Transverse colon (tissue), 4 donors: ENCODE measurements around the gene KNCN. TPM values are rescaled to one million over a fixed set of nuclear protein-coding genes. Genes with fewer than 3 reads are reported as not detected.

Experiments used
- DNase-seq: peaks from one replicate; pipeline ENCODE4 v3.0.0-alpha.2; 2019
- H3K27ac ChIP-seq, 4 donors: fragments of 200-600 bp; sonication (generic); 2 replicates each; pipeline ENCODE4 v1.5.1; 2016 to 2018; ENCODE audit warnings: inconsistent platforms in 4 of 4
- H3K27me3 ChIP-seq: fragments of 200-600 bp; sonication (generic); 2 replicates; pipeline ENCODE4 v1.5.1; 2017; ENCODE audit warnings: inconsistent platforms
- H3K36me3 ChIP-seq, 4 donors: fragments of 200-600 bp; sonication (generic); 2 replicates each; pipeline ENCODE4 v1.5.1; 2017 to 2019; ENCODE audit warnings: inconsistent platforms in 4 of 4
- H3K4me1 ChIP-seq, 4 donors: fragments of 200-600 bp; sonication (generic); 2 replicates each; pipeline ENCODE4 v1.5.1; 2017 to 2020; ENCODE audit warnings: inconsistent platforms in 4 of 4
- H3K4me3 ChIP-seq, 4 donors: fragments of 200-600 bp; sonication (generic); 1 replicate in 1 of 4; 2 replicates in 3 of 4; pipeline versions ENCODE4 v1.5.1 to v1.6.1; 2017 to 2019; ENCODE audit warnings: inconsistent platforms in 4 of 4
- H3K9me3 ChIP-seq, 2 donors: fragments of 200-600 bp; sonication (generic); 2 replicates each; pipeline ENCODE4 v1.5.1; 2017 to 2019; ENCODE audit warnings: inconsistent platforms in 2 of 2
- EP300 ChIP-seq: sonication (generic); formaldehyde crosslinking; IDR thresholded peaks from one replicate; pipeline ENCODE4 v1.6.1; 2017; ENCODE audit warnings: antibody characterized with exemption, low read depth
- POLR2A ChIP-seq: fragments of 450-650 bp; IDR thresholded peaks from one replicate; pipeline ENCODE4 v1.6.1; 2016; ENCODE audit warnings: antibody characterized with exemption, mild to moderate bottlenecking, moderate library complexity
- POLR2AphosphoS5 ChIP-seq, 3 donors: sonication (generic); formaldehyde crosslinking; IDR thresholded peaks; one replicate each; pipeline ENCODE4 v1.6.1; 2016; ENCODE audit warnings: antibody characterized with exemption in 3 of 3
- WGBS, 2 donors: methylation state at CpG; one replicate each; pipeline ENCODE4 v1.1.5; 2018; ENCODE audit warnings: low coverage in 1 of 2; 5-methylcytosine and 5-hydroxymethylcytosine counted together
- in situ Hi-C, 4 donors: fragments of 200-750 bp; cut with MboI; loops; one replicate each; pipeline versions ENCODE4 v1.15.0 to v1.15.1; 2017; ENCODE audit warnings: low sequenced_read_pairs in 3 of 4, low pct_ligation_motif_present in 1 of 4, low pct_unique_long_range_greater_than_20kb in 1 of 4
- intact Hi-C: fragments of 100-400 bp; cut with DNase I; formaldehyde crosslinking; loops from one replicate; pipeline ENCODE4 v1.15.1; 2023; ENCODE audit warnings: low total_unique reads
- total RNA-seq, 4 donors: library from RNA; depleted of rRNA; stranded (reverse); fragments of >200 nt; gene quantifications; one replicate each; pipeline ENCODE4 v1.1.0, GENCODE V29; 2016
- TF ChIP-seq, protein P1 (sequence below), 5 experiments: fragments of 200-600 bp in 3 of 5; fragments of 450-650 bp in 2 of 5; sonication (generic) in 3 of 5; IDR thresholded peaks; 1 replicate in 2 of 5; 2 replicates in 3 of 5; pipeline ENCODE4 v1.5.1; 2016 to 2017; ENCODE audit warnings: antibody characterized with exemption in 5 of 5, inconsistent platforms in 3 of 5, mild to moderate bottlenecking in 2 of 5, moderate library complexity in 1 of 5

Gene KNCN
- total RNA-seq, 4 donors from 2014 or later: not detected

DNA sequence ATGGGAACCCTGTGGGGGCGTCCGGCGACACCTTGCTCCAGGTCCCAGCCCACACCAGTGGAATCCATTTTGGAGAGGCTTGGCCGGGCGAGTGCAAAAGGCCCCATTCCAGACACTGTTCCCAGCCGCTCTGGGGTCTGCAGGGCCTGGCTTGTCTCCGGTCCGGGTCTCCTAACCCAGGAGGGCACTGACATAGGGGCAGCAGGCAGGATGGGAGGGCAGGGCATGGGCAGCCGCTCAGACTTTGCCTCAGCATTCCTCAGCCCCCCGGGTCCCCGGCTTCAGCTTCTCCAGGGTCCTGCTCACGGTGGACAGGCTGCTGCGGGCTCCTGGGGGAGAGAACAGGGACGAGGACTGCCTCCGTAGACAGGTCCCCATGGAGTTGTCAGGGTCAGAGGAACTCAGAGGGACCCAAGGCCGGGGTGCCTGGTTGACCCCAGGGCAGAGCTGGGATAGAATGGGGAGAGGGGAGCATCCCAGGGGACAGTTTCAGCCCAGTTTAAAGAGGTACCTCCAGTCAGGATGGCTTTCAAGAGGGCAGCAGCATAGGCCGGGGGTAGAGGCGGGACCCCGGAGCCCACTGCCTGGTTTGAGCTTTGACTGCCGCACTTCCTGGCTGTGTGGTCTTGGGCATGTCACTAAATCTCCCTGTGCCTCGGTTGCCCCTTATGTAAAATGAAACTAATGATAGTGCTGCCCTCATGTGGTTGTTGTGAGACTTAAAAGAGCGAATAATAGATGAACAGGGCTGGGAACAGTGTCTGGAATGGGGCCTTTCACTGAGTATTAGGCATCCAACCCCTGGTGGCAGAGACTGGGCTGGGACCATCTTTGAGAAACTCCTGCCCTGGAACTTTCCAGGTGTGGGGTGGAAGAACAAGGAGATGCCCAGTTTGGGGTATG, 3.7 kb downstream of the KNCN start:
- Histone ChIP-seq H3K27ac (no peak overlapping the region), H3K4me3 (no peak overlapping the region), H3K9me3 (no peaks in the 10 kb centered on the region), H3K4me1 (peaks cover 0 to 14% (median 5%) of the 10 kb centered on the region in 4 donors), H3K36me3 (no peaks in the 10 kb centered on the region), H3K27me3 (peaks cover 63% of the 10 kb centered on the region)
- TF ChIP-seq EP300 (no peak), POLR2A (no peak), POLR2AphosphoS5 (IDR thresholded peaks at IDR 0.05) (no peak)
- TF ChIP-seq, protein P1, sequence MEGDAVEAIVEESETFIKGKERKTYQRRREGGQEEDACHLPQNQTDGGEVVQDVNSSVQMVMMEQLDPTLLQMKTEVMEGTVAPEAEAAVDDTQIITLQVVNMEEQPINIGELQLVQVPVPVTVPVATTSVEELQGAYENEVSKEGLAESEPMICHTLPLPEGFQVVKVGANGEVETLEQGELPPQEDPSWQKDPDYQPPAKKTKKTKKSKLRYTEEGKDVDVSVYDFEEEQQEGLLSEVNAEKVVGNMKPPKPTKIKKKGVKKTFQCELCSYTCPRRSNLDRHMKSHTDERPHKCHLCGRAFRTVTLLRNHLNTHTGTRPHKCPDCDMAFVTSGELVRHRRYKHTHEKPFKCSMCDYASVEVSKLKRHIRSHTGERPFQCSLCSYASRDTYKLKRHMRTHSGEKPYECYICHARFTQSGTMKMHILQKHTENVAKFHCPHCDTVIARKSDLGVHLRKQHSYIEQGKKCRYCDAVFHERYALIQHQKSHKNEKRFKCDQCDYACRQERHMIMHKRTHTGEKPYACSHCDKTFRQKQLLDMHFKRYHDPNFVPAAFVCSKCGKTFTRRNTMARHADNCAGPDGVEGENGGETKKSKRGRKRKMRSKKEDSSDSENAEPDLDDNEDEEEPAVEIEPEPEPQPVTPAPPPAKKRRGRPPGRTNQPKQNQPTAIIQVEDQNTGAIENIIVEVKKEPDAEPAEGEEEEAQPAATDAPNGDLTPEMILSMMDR (IDR thresholded peaks at IDR 0.05): peak; percentile 31 to 44 (median 36)
- intact Hi-C loops: no loop called here
- WGBS, 2 donors: 20 to 73% methylated on average over 1 to 21 of the region's 22 CpGs
- in situ Hi-C loops: no loop called here
- no peak for DNase-seq

GRCh38 chr1:46546210-46546609, 5.2 kb downstream of the KNCN start:
- in situ Hi-C loops (no loop called here), intact Hi-C loops (no loop called here)
- WGBS, 2 donors: 60% methylated on average over 5 of the region's 5 CpGs; no CpG with 5 or more reads in 1 of the 2 donors
- no peaks in the 10 kb centered on the region for H3K9me3 ChIP-seq
- H3K27ac ChIP-seq: no peak overlapping the region
- H3K4me1 ChIP-seq: peaks cover 0 to 14% (median 5%) of the 10 kb centered on the region in 4 donors
- DNase-seq: no peak
- TF ChIP-seq EP300 (no peak), POLR2AphosphoS5 (IDR thresholded peaks at IDR 0.05) (no peak), POLR2A (no peak)
- TF ChIP-seq, protein P1 (IDR thresholded peaks at IDR 0.05): no peak
- H3K27me3 ChIP-seq: peaks cover 65% of the 10 kb centered on the region
- no peak overlapping the region for H3K4me3 ChIP-seq
- H3K36me3 ChIP-seq: no peaks in the 10 kb centered on the region

DNA sequence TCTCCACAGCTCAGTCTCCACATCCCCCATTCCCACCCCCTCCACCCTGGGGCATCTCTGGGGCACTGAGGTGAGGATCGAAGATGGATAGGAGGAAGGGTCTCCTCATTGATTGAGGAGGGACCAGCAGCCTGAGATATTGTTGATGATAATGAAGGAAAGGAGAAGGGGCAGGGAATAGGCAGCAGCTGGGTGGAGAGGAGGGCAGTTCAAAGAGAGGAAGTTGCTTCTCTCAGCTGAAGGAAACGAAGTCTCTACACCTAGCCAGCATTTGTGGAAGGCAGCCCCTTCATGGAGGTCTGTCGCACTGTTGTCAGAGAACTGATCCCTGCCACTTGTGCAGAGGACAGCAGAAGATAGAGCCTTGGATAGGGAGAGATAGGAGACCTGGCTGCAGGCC, 5.7 kb downstream of the KNCN start:
- TF ChIP-seq, protein P1 (IDR thresholded peaks at IDR 0.05): no peak
- no peak for TF ChIP-seq EP300
- no peak for TF ChIP-seq POLR2AphosphoS5 (IDR thresholded peaks at IDR 0.05)
- TF ChIP-seq POLR2A: no peak
- H3K27ac ChIP-seq: no peak overlapping the region
- no peak for DNase-seq
- in situ Hi-C loops: no loop called here
- no peak overlapping the region for H3K4me3 ChIP-seq
- 38 to 64% methylated on average over 2 to 3 of the region's 3 CpGs for WGBS, 2 donors
- H3K4me1 ChIP-seq: peaks cover 0 to 14% (median 5%) of the 10 kb centered on the region in 4 donors
- peaks cover 61% of the 10 kb centered on the region for H3K27me3 ChIP-seq
- no peaks in the 10 kb centered on the region for H3K36me3 ChIP-seq
- intact Hi-C loops: no loop called here
- H3K9me3 ChIP-seq: no peaks in the 10 kb centered on the region

- Histone ChIP-seq H3K27me3 (peaks cover 53% of the 10 kb centered on the region), H3K9me3 (no peaks in the 10 kb centered on the region), H3K27ac (no peak overlapping the region), H3K4me1 (peaks cover 0 to 11% (median 5%) of the 10 kb centered on the region in 4 donors), H3K4me3 (no peak overlapping the region), H3K36me3 (no peaks in the 10 kb centered on the region)
- DNase-seq: no peak
- intact Hi-C loops (no loop called here), in situ Hi-C loops (no loop called here)
- TF ChIP-seq, protein P1 (IDR thresholded peaks at IDR 0.05): no peak
- TF ChIP-seq EP300 (no peak), POLR2AphosphoS5 (IDR thresholded peaks at IDR 0.05) (no peak), POLR2A (no peak)
- WGBS, 2 donors: 52% methylated on average over 5 of the region's 5 CpGs; no CpG with 5 or more reads in 1 of the 2 donors
Measured at GRCh38 chr1:46544561-46545240, 6.7 kb downstream of the KNCN start.
